ENCODE data around the gene PDZD2.
"Not testable (repeated sequence)": the region's sequence is repeated elsewhere in the genome, so short reads cannot be mapped to it uniquely, and the experiment has no call there.

The PDZD2 gene

DNA sequence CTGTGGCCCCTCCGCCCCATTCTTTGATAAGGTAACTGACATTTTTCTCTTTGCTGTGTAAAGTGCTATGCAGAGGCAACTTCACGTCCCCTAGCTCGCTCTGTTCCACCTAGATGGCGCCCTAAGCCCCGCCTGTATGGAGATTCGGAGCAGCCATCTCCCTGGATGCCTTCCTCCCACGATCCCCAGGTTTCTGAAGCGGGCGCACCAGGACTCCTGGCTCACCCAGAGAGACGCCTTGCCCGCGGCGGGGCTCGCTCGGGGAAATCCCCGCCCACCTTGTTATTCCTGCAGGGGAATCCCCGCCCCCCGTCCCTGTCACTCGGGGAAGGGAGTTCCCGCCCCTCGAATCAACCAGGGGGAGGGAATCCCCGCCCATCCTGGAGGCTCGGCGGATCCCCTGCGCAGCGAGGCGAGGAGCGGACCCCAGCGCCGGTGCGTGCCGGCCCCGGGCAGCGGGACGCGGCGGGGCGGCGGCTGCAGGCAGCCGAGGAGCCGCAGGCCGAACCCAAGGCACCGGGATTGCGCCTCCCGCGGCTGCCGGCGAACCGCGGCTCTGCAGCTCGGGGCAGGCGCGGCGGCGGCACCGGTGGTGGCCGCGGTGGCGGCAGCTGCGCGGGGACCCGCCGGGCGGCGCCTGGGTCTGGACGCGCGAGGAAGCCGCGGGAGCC lies at the start of gene PDZD2:
PDZD2 (plus strand) TSS at position 384 of the 671 bp plus-strand sequence.
- DNase-seq: peak; percentile 89

- no peak for DNase-seq
These were observed 45.3 kb upstream of the PDZD2 start for GRCh38 chr5:31593665-31594064.

DNA sequence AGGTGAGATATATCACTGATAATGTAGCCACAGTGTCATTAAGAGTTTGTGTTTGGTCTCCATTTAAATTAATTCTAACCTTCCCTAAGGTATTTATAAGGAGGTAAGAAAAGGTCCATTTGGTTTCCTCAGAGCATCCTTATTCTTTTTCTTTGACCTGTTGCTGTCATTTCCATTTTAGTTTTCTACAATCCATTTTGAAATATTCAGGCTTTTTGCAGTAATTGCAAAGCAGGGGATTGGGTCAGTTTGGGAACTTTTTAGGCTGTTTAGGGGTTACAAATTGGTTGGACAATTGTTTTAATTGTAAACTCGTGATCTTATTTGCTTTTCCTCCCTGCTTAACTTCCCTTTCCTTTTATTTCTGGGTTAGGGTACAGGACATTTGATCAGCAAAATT lies 42.6 kb upstream of the PDZD2 start:
- no peak for DNase-seq

DNA sequence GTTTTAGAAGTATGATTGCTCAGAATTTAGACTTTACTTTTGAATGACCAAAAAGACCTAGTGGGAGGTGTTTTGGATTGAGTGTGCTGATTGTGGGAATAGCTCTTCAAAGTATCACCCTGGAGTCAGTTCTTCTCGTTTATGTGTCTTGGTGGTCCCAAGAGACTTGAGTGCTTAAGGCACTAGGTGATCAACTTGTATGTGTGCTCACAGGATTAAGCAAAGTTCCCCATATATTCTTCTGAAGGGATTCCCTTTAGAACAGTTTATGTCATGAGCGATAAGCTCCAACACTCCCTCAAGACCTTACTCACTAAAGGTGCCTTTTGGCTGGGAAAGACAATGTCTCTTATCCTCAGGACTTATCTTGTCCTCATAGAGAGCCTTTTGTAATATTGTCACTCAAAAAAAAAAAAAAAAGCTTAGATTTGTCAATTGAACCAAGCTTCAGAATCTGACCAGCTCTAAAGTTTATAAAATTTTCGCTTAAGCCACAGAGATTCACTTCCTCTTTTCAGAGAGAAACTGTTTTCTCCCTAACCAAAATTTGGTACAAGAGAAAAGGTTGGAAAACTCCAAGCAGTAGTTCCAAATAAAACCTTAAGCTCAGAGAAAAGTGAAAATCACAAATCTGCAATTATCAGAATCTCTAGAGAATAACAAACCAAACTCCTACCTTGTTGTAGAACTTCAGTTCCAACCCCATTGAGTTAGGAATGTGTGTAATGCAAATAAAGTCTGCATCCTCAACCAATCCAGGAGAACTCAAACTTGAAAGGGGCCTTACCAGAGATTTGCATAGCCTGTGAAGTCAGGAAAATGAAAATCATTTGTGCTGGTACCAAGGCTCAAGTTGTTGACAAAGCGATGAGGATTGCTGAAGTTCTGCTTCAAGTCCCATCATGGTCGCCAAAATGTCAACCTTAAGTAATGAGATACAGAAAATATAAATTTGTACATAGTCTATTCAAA lies 40.0 kb upstream of the PDZD2 start:
- no peak for DNase-seq

DNA sequence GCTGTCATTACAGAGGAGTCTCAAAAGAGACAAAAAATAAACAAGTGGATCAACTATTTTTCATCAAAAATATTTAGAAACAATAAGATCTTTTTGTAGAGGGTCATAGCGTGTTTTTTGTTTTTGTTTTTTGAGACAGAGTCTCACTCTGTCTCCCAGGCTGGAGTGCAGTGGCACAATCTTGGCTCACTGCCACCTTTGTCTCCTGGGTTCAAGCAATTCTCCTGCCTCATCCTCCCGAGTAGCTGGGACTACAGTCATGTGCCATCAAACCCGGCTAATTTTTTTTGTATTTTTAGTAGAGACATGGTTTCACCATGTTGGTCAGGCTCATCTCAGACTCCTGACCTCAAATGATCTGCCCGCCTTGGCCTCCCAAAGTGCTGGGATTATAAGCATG lies 36.6 kb upstream of the PDZD2 start:
- DNase-seq: not testable (repeated sequence)

- no peak for DNase-seq
These were observed 34.7 kb upstream of the PDZD2 start for GRCh38 chr5:31604240-31604639.

DNA sequence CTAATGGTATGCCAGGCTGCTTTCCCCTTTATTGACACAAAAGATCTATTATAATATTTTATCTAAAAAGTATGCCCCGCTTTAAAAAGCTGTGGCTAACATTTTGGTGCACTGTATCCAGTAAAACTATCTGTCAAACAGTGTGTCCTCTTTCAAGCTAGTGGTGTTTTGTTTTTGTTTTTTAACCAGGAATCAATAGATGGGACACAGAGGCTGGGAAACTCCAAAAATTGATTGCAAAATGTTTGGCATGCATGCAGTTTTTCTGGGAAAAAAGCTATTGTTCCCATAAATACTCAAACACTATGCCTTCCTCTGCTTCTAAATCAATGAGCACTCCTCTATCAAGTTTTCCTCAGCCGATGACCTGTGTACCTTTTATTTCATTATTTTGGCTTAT lies 34.3 kb upstream of the PDZD2 start:
- DNase-seq: no peak

DNA sequence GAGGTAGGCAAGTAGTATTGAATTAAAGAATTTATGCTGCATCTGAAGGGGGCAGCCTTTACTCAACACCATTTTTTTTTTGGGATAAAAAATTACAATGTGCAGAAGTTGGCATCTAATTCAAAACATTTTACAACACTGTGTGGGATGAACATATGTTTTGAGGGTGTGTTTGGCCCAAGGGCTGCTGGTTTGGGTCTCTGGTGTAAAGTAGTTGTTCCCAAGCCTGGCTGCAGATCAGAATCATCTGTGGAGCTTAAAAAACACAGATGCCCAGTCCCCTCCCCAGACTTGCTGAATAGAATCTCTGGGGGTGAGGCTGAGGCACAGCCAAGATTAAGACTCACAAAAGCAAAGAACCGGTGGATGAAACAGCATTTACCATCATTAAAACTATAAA lies 33.0 kb upstream of the PDZD2 start:
- DNase-seq: no peak

- no peak for DNase-seq
These were observed 31.4 kb upstream of the PDZD2 start for GRCh38 chr5:31607546-31607945.

DNA sequence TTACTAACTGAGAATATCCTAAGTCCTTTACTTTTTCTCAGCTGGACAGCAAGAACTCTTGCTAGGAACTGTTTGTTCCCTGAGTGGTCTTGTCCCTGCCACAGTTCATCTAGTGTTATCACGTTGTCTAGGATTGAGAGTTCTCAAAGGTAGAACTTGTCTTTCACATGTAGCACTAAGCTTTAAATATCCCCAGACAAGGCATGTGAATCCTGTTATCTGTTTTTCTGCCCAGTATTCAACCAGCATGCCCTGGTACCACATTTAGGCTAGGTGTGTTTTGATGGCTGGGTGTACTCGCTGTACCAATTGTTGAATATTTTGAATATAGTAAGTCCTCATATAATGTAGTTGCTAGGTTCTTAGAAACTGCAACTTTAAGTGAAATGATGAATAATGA lies 27.9 kb upstream of the PDZD2 start:
- no peak for DNase-seq

GRCh38 chr5:31613651-31614050 lies 25.3 kb upstream of the PDZD2 start:
- no peak for DNase-seq

DNA sequence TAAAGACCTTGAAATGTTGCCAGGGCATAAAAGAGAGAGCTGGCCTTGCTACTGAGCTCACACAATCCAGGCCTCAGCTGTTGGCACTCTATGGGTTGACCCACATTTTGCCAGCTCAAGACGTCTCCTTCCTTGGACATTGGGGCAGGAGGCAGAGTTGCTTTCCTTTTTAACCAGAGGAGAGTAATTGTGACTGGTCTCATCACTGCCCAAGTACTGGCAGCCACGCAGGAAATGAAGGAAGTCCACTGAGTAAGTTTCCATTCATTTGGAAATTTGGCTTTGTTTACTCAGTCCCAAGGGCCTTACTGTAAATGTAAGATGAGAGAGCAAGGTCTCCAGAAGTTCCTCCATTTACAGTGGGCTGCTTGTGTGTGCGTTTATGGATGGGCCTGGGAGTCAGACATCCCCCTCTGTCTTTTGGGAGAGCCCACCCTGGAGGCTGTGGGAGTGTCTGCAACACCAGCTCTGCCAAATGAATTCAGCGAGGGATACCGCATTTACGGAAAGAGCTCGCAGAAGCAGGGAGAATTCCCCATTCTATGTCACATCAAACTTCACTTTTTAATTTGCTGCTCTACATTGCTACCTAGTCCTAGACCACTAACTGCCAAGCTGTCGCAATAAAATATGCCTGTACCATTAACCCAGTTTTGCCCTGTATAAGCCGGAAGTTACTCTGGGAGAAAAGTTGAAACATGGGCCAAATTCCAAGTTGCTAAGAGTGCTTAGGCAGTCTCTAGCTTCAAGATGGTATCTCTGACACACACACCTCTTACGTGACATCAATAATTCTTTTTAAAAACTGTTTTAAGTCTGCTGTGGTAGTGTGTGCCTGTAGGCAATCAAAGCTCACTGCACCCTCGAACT lies 24.5 kb upstream of the PDZD2 start:
- peak; percentile 45 for DNase-seq

- no peak for DNase-seq
These were observed 21.1 kb upstream of the PDZD2 start for GRCh38 chr5:31617867-31618266.

DNA sequence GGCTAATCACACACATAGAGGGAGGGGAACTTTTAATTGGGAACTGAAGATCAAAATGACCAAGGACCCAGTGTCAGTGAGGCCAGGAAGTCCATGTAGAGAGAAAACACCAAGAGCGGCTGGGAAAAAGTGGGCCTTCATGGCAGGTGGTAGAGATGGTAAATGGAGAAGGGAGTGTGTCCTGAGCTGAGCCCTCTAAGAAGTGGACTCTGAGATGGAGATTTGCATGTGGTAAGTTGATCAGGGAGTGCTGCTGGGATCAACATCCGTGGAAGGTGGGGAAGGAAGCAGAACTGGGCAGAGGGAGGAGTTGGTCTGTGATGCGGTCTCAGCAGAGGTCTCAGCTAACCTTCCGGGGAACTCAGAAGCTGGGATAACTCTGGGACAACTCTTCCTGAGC lies 18.9 kb upstream of the PDZD2 start:
- no peak for DNase-seq

- DNase-seq: no peak
These were observed 15.7 kb upstream of the PDZD2 start for GRCh38 chr5:31623249-31623648.

DNA sequence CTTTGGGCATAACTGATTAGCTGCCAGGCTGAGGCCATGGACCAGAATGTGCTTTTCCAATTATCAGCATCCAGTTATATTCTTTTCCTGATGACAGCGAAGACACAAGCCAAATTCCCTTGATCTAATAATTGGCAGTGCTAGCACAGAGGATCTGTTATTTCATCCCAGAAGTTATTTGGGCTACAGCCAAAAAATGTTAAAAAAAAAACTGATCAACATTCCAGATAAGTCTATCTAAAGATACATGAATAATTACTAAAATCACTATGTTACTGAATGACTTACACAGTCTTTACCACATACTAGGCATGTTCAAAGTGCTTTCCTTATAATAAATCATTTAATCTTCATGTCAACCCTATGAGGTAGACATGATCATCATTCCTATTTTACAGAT lies 13.5 kb upstream of the PDZD2 start:
- no peak for DNase-seq

DNA sequence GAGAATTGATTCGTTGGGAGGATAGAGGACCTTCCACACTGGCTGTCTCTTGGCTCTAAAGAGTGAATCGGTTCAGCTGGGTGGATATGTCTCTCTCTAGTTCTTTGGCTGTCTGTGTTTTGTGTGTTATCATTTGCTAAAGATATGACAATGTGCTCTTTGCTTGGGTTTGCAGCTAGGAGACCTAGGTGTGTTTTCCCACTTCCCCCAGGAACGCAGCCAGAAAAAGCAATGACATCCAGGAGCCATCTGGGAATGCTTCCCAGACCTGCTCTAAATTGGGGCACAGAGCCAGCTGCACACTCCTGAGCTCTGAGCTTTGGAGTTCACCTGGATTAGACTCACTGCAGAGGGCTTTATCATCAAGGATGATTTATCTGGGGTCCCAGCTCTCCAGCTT lies 12.8 kb upstream of the PDZD2 start:
- DNase-seq: no peak

- no peak for DNase-seq
These were observed 12.2 kb upstream of the PDZD2 start for GRCh38 chr5:31626604-31627234.

- no peak for DNase-seq
These were observed 8.0 kb upstream of the PDZD2 start for GRCh38 chr5:31630931-31631330.

DNA sequence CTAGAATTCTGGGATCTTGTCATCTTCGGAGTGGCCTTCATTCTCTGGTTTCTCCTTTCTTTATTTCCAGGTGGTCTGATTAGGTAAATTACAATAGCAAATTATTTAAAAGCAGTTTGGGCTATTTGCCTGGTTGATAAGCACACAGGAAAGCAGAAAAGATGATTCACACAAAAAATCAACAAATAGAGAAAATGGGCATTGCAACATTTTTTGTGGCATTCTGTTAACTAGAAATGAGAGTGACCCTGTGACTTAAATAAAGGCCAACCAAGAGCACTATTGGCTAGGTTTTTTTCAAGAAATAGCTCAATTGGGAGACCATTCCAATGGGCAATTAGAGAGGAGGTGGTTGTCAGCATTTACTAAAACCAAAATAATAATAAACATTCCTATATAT lies 6.5 kb upstream of the PDZD2 start:
- no peak for DNase-seq

GRCh38 chr5:31635446-31635845 lies 3.5 kb upstream of the PDZD2 start:
- no peak for DNase-seq

GRCh38 chr5:31637851-31638250 lies 1.1 kb upstream of the PDZD2 start:
- no peak for DNase-seq

- DNase-seq: peak; percentile 41
These were observed 586 bp upstream of the PDZD2 start for GRCh38 chr5:31638345-31638744.

Data from hematopoietic multipotent progenitor cell treated with erythropoietin and hydrocortisone succinate and interleukin-3 and kit ligand, for 6 days (in vitro differentiated cells).